ENCODE results near the gene GSS.

- TF ChIP-seq TAF1 (IDR thresholded peaks at IDR 0.05; ENCODE audit: low read depth, low read length) (no peak), POLR2A (IDR thresholded peaks at IDR 0.05; ENCODE audit: low read depth, low read length) (no peak), POU2F2 (IDR thresholded peaks at IDR 0.05; ENCODE audit: low read depth, low read length) (no peak)
These were observed 64.2 kb downstream of the GSS start for GRCh38 chr20:34891166-34892062.
